ENCODE measurements around the gene CLN6. TPM values are rescaled to one million over a fixed set of nuclear protein-coding genes. Genes with fewer than 3 reads are reported as not detected.

CLN6 gene
- total RNA-seq, 2 donors from 2014 or later, result 14.9 TPM

DNA sequence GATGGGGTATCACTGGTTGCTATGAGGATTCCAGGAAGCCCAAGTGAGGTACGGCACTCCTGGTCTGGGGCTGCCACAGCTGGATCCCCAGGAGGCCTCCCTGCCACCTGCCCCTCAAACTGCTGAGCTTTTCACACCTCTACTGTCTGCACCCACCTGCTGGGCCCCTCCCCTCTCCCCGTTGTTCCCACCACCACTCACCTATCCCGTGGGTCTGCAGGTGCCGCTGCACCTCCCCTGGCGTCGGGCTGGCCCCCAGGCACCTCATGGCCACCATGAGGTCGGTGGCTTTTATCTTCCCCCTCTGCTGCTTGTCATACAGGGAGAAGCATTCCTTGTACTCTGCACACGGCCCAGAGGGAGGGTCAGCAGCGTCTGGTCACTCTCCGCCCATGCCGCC is 30.2 kb downstream of the CLN6 start:
- intact Hi-C loops (cut with DNase I), result no loop called here

DNA sequence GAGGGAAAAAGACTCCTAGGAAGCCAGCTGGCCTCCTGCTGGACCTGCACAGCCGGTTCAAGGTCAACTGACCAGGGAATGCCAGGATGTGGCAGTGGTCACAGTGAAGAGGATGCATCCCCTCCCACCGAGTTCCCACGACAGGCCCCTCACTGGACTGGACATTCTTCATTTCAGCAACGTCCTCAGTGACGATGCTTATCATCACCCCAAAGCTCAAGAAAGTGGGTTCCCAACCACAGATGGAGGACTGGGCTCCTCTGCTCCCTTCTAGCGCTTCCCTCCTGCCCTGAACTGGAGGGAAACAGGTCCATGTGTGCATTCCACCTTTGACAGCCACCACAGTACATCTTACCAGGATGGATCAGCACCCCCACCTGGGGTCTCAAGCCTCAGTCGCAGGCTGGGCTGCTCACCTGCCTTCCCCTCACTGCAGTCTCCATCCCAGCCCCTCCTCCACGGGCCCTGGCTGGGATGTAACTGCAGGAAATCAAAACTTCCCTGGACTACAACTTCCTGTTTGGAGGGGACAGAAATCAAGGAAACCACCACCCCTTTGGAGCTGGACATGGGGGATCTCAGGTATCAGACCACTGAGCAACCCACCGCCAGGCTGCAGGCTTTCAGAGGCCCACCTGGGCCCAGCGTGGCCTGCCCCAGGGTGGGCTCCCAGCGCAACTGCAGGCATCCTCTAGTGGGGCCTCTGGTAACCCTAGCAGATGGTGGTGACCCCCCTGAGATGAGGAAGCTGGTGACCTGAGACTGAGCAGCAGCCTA is 31.7 kb downstream of the CLN6 start:
- intact Hi-C loops (cut with DNase I), result no loop called here
- DNase-seq (ENCODE audit: low spot score), result no peak

More for the DNA sequence above, 30.2 kb downstream of the CLN6 start:
- no peak for DNase-seq (ENCODE audit: low spot score)

DNA sequence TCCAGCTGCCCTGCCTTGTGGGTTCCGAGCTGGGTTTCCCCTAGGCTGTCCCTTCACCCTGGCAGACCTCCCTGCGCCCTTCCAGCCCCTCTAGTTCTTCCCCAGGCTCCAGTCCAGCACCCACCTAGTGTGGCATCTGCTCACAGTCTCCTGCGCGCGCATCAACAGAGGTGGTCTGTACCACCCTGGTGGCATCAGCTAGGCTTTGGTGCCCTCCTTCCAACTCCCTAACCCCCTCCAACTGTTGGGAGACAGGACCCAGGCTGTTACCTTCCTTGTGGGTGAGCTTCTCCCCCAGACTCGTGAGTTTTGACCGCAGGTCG is 32.4 kb downstream of the CLN6 start:
- DNase-seq (ENCODE audit: low spot score), result no peak
- intact Hi-C loops (cut with DNase I), result no loop called here

DNA sequence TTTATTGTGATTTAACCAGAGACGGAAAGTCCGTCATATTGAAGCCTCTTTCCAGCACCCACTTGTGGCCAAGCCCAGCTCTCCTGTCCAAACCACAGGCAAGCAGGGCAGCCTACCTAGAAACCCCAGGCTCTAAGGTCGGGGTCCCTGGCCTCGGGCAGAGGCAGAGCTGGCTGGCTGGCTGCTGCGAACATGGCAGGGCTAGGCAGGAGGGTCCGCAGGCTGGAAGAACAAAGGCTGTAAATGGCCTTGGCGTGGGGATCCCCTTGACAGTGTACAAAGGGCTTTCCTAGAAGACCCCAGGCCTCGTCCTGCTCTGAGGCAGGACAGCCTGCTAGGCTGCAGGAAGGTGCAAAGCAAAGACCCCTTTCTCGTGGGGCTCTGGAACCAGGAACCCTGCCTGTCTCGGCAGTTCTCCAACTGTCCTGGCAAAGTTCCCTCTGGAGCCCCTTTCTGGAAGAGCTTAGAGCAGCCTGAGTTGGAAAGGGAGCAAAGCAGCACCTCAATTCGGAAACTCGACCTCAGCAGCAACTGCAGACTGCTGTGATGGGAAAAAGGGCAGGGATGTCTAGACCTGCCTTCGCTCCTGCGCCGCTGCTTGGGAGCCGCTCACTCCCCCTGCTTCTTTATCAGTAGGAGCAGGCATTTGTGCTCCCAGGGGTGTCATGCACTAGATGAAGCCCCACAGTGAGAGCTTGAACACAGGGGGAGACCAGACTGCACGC is 32.9 kb downstream of the CLN6 start:
- intact Hi-C loops (cut with DNase I), result no loop called here
- DNase-seq (ENCODE audit: low spot score), result no peak

DNA sequence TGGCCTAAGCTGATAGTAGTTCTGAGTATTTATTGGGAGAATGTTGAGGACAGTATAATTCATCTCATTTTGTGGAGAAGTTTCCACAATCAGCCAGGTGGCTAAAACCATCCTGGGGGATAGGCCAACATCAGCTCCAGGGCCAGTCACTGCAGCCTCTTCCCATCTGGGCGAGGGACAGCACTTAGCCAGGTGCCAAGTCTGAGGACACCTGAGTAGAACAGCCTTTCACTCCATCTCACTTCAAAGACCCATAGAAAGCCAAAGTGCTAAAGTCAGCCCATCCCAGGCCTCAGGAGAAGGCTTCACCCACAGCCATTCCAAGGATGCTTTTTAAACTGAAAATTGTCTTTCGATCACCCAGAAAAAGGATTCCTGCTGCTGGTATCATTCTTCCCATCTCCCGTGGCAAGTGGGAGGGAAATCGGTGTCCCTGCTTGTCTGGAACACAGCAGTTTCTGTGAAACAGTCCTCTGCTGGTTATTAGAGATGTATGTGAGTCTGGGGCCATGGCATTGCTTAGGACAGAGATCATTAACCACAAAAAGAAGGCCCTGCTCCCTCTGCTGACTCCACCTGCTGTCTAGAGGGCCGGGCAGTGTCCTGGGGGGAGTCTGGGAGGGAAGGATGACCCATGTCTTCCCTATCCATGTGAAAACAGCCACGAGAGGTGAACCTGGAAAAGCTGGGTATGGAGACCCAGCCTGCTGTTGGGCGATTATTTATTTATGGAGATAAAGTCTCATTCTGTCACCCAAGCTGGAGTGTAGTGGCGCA is 34.0 kb downstream of the CLN6 start:
- no peak for DNase-seq (ENCODE audit: low spot score)

DNA sequence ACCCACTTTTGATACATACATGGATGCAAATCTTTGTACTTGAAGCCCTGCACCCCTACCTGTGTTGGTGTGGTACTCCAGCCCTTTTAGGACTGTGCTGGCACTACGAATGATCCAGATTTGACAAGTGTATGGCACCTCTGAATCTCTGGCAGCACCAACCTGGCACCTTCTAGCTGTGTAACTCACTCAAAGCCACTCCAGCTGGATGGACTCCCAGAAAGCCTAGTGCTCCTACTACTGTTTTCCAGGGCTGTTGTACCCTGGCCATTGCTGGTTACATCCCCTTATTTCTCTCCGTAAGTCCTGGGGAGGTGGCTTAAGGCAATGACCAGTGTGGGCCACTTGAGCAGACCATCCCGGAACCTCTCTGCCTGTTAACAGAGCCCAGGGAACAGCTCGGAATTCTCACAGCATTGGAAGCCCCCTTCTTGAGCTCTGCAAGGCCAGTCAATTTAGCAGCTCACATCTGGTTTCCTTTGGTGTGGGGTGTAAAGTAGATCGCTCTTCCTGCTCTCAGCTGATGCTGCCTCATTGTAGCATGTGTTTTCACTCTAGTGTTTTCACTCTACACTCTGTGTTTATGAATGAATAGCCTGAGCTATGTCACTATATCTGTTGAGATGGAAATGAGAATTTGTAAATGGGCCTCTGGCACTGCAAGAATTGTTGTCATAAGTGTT is 36.6 kb downstream of the CLN6 start:
- DNase-seq (ENCODE audit: low spot score), result no peak
- intact Hi-C loops (cut with DNase I), result no loop called here

More for the DNA sequence above, 34.0 kb downstream of the CLN6 start:
- intact Hi-C loops (cut with DNase I), result no loop called here

DNA sequence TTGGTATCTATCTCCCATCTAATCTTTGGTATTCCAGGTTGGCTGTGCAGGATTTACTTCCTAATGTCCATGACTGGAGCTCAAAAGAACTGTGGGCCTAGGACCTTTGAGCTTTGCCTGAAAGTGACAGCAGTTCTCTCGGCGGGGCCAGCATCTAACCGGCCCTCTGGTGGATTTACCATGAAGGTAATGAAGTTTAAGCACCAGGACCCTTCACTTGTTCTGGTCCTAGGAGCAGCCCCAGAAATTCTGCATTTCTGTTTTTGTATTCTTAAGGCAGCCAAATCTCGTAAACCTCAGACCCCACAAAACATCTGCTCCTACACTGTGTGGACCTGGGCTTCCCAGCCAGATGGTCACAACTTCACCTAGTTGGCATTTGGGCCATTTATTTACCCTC is 37.4 kb downstream of the CLN6 start:
- no peak for DNase-seq (ENCODE audit: low spot score)
- intact Hi-C loops (cut with DNase I), result no loop called here

DNA sequence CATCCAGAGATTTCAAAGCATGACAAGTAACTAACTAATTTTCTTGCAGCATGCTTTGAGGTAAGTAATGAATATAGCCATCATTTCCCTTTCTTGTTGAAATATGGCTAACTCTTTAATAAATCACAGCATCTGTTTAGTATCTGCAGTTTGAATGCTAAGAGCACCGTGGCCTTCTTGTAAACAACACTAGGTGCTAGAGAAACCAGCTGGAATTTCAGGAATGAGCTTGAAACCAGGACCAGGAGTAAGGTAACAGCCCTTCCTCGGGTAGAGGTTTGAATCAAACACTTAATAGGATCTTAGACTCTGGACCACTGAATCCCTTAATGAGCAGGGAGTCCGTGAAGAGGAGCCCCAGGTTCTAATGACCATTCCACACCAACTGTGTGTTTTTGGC is 38.0 kb downstream of the CLN6 start:
- DNase-seq (ENCODE audit: low spot score), result no peak
- intact Hi-C loops (cut with DNase I), result no loop called here

DNA sequence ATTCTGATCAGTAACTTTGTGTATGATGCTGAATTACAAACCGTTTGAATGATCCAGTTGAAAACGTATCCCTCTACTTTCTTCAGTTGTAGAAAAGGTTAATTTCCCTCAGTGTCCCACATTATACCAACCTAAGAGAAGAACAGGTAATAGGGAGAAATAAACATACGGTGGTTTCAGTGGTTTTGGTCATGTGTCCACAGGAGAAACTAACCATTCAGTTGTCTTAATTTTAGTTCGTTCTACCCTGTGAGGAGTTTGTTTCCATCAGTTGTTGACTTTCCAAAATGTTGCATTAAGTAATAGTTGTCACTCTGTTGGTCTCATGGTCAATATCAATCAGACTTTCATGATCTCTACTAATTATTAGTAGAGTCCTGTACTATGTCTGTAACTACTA is 39.5 kb downstream of the CLN6 start:
- intact Hi-C loops (cut with DNase I), result no loop called here
- DNase-seq (ENCODE audit: low spot score), result no peak

DNA sequence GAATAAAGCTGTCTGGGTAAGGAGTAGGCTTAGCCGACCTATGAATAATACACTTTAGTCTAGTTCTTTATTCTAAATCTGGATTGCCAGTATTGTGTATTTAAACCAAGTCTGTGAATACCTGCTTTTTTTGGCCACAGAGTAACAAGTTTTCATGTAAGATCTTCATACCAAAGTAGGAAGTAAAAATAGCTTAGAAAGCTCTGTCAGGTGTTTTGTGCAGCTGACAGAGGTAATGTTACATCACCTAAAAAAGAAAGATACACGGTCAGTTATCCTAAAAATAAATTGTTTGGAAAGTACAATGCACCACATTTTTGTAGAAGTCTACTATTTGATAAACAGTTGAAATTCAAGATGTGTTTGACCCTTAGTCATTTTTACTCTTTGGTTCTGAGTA is 40.9 kb downstream of the CLN6 start:
- DNase-seq (ENCODE audit: low spot score), result no peak
- intact Hi-C loops (cut with DNase I), result no loop called here

DNA sequence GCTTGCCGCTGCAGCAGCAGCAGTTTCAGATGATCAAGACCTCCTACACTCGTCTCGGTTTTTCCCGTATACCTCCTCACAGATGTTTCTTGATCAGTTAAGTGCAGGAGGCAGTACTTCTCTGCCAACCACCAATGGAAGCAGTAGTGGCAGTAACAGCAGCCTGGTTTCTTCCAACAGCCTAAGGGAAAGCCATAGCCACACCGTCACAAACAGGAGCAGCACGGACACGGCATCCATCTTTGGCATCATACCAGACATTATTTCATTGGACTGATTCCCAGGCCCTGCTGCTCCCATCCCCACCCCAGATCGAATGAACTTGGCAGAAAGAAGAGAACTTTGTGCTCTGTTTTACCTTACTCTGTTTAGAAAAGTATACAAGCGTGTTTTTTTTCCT is 42.0 kb downstream of the CLN6 start:
- intact Hi-C loops (cut with DNase I), result no loop called here
- DNase-seq (ENCODE audit: low spot score), result no peak

DNA sequence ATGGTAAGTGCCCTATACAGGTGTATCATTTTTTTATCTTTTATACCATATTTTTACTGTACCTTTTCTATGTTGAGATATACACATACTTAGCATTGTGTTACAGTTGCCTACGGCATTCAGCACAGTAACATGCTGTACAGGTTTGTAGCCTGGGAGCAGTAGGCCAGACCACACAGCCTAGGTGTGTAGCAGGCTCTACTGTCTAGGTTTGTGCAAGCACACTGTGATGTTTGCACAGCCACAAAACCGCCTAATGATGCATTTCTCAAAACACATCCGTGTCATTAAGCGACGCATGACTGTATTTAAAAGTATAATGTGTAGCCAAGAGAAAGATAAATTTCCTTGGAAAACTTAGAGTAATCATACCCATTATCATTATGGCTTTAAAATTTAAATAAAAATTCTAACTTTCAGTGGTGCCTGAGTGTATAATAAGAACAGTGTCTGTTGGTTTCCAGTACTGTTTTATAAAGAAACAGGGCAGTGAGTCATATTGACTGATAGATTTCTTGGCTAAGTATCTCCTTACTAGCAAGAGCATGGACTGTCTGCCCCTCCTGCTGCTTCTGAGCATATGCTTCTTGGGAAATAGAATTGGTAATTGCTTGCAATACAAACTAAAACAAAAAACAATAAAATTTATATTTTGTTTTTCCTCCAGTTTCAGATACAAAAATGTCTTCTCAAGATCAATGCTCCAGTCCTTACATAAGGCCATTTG is 42.7 kb downstream of the CLN6 start:
- no peak for DNase-seq (ENCODE audit: low spot score)
- intact Hi-C loops (cut with DNase I), result no loop called here

DNA sequence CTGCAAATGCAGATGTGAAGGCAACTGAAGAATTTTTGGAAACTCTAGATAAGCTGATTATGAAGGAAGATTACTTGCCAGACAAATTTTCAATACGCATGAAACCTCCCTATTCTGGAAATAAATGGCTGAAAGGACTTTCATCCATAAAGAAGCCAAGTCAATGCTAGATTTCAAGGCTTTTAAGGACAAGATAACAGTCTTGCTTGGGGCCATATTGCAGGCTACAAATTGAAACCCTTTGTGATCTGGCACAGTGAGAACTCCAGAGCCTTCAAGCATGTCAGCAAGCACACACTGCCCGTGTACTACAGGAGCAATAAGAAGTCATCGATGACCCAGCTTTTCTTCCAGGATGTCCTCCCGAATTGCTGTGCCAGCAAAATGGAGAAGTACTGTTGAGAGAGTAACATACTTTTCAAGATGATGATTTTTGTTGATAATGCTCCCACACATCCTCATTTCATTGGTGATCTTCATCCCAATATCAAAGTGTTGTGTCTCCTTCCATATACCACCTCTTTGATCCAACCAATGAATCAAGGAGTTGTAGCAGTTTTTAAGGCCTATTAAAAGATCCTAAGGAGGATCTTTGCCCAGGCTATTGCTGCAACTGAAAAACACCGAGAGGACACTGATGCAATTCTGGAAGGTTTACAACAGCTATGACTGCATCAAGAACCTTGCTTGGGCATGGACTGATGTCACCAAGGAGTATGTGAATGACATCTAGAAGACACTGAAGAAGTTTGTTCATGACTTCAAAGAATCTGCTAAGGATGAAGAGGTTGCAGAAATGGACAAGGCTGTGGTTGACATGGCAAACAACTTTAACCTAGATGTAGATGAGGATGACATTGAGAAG is 44.7 kb downstream of the CLN6 start:
- intact Hi-C loops (cut with DNase I), result no loop called here
- DNase-seq (ENCODE audit: low spot score), result no peak

DNA sequence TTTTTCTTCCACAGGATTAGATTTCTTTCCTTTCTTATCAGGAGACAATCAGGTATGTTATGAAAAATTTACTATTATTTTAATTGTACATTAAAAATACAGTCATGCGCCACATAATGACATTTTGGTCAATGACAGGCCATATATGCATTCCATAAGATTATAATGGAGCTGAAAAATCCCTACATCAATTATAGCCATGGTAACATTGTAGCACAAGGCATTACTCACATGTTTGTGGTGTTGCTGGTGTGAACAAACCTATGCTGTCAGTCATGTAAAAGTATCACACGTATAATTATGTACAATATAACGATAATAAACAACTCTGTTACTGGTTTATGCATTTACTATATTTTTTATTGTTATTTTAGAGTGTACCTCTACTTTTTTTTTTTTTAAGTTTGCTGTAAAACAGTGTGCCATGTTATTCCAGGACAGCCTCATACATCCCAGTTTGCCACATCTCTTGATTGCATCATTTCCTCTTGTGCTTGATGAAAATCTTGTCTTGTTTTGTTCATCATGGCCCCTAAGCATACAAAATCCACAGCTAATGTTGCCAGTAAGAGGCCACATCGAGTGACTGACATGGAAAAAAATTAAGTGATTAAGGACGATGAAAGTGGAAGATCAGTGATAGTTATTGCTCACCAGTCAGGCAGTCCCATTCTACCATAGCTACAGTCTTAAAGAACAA is 45.8 kb downstream of the CLN6 start:
- DNase-seq (ENCODE audit: low spot score), result no peak
- intact Hi-C loops (cut with DNase I), result no loop called here

DNA sequence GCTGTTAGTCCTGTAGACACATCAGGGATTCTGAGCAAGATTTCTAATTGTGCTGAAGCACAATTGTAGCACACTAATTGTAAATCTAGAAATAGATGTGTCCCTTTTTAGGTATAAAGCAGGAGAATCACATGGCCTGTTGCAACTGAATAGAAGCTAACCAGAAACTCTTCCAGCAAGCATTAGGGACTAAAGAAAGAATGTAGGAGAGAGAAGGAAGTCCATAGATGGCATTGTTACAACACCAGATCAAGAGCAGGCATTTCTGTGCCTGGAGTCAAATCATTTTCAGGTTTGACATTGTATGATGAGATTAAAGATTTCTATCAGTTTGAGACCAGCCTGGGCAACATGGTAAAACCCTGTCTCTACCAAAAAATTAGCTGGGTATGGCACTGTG is 51.8 kb downstream of the CLN6 start:
- no peak for DNase-seq (ENCODE audit: low spot score)
- intact Hi-C loops (cut with DNase I), result no loop called here

DNA sequence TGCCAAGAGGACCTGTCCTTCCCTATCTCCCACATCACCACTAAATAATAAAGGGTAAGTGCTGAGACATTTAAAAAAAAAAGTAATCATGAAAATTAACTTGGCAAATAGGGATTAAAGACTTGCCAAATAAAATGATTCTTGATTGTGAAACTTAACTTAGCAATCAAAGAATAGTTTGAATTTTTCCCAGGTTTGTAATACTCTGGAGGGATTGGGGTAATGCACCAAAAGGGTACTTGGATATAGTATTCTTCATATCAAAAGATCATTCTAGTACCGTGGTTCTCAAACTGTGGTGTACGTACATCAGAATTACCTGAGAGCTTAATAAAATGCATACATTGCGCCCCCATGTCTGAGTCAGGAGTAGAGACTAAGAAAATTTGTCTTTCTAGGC is 52.9 kb downstream of the CLN6 start:
- intact Hi-C loops (cut with DNase I), result no loop called here
- no peak for DNase-seq (ENCODE audit: low spot score)

DNA sequence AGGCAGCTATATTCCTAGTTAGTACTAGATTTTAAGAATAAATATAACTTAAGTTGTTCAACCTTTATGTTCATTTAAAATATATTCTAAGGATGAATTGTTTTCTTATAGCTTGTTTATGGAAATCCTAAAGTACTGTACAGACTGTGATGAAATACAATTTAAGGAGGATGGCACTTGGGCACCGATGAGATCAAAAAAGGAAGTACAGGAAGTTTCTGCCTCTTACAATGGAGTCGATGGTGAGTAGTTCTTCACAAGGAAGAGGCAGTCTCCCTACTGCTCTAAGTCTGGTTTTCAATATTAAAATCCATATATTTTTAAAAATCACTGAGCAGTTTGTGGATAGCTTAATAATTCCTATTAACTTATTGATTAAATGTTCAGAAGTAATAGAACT is 54.0 kb downstream of the CLN6 start:
- intact Hi-C loops (cut with DNase I), result no loop called here
- DNase-seq (ENCODE audit: low spot score), result no peak

DNA sequence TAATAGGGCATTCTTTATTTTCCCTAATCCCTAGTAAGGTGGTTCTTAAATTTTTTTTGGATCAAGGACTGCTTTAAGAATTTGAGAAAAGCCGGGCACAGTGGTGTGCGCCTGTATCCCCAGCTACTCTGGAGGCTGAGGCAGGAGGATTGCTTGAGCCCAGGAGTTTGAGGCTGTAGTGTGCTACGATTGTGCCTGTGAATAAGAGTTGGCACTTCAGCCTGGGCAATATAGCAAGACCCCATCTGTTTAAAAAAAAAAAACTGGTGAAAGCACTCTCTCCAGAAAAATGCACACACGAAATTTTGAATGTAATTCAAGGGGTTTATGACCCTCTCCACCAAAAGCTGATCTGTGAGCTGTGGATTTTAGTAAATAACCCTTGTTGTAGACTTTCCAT is 56.4 kb downstream of the CLN6 start:
- intact Hi-C loops (cut with DNase I), result no loop called here
- no peak for DNase-seq (ENCODE audit: low spot score)
